Panc1 (cell line): Measurements from ENCODE around the gene ZSCAN22. TPM values are rescaled to one million over a fixed set of nuclear protein-coding genes. Genes with fewer than 3 reads are reported as not detected.

Experiments
- ATAC-seq: fragments of 200-7000 bp; cut with Tn5 transposase; 2 replicates; pipeline ENCODE4 v1.9.1; 2020; ENCODE audit warnings: mild to moderate bottlenecking, moderate library complexity
- BruUV-seq: library from RNA; stranded (reverse); fragments of 400-500 nt; replicated peaks from 2 replicates; lab custom pipeline; 2021; lab: Mats Ljungman, UMichigan
- CTCF ChIA-PET: fragments of 300-600 bp; sonication (Branson Sonifier 250); formaldehyde crosslinking; loops from one replicate; lab custom pipeline; 2022; ENCODE audit warnings: antibody characterized with exemption; lab: Charles Lee
- POLR2A ChIA-PET: fragments of 300-600 bp; sonication (Branson Sonifier 250); formaldehyde crosslinking; loops from one replicate; lab custom pipeline; 2022; ENCODE audit warnings: antibody characterized with exemption; lab: Charles Lee
- DNase-seq: peaks from one replicate; pipeline ENCODE4 v3.0.0-alpha.2; 2010; ENCODE audit warnings: low read depth, low spot score
- H3K27ac ChIP-seq: 2 replicates; pipeline ENCODE4 v1.5.1; 2011; ENCODE audit warnings: mild to moderate bottlenecking, low read length, inconsistent platforms
- H3K27me3 ChIP-seq: fragments of 200-500 bp; sonication (Bioruptor generic); 2 replicates; pipeline ENCODE4 v1.6.0; 2014; ENCODE audit warnings: low read length, inconsistent platforms; ENCODE audit not compliant: control insufficient read depth, insufficient read depth
- H3K36me3 ChIP-seq: fragments of 200-500 bp; sonication (Bioruptor generic); 2 replicates; pipeline ENCODE4 v1.5.1; 2014; ENCODE audit warnings: inconsistent platforms, mild to moderate bottlenecking, low read length, moderate library complexity; ENCODE audit not compliant: control insufficient read depth, insufficient read depth
- H3K4me1 ChIP-seq: 2 replicates; pipeline ENCODE4 v1.5.1; 2011; ENCODE audit warnings: inconsistent platforms, mild to moderate bottlenecking, low read length, moderate library complexity; ENCODE audit not compliant: control insufficient read depth, insufficient read depth
- H3K4me3 ChIP-seq, 2 experiments: 2 replicates each; pipeline ENCODE4 v1.5.1; 2011 to 2012; ENCODE audit warnings: low read depth in 2 of 2, low read length in 2 of 2, mild to moderate bottlenecking in 2 of 2, inconsistent platforms in 1 of 2, moderate library complexity in 1 of 2
- H3K9me3 ChIP-seq: fragments of 200-500 bp; sonication (Bioruptor generic); 2 replicates; pipeline ENCODE4 v1.5.1; 2014; ENCODE audit warnings: low read depth, mild to moderate bottlenecking, inconsistent platforms, low read length, moderate library complexity; ENCODE audit not compliant: control insufficient read depth, insufficient read depth
- CTCF ChIP-seq: fragments of 450-650 bp; IDR thresholded peaks from 2 replicates; pipeline ENCODE4 v1.5.1; 2017; ENCODE audit warnings: mild to moderate bottlenecking
- POLR2AphosphoS5 ChIP-seq: IDR thresholded peaks from 2 replicates; pipeline ENCODE4 v1.6.1; 2012; ENCODE audit warnings: mild to moderate bottlenecking, low read depth, low read length, moderate library complexity
- SIN3A ChIP-seq: IDR thresholded peaks from 2 replicates; pipeline ENCODE4 v1.6.1; 2012; ENCODE audit warnings: low read depth, mild to moderate bottlenecking, low read length, moderate library complexity, borderline replicate concordance; ENCODE audit not compliant: insufficient read depth
- TCF7L2 ChIP-seq: IDR thresholded peaks from 2 replicates; pipeline ENCODE4 v1.6.1; 2011; ENCODE audit warnings: mild to moderate bottlenecking, low read depth, low read length, inconsistent platforms
- in situ Hi-C: cut with HindIII; loops from 2 replicates; pipeline ENCODE4 v1.10.0; 2016; ENCODE audit warnings: low sequenced_read_pairs, low pct_unique_long_range_greater_than_20kb
- intact Hi-C: fragments of 100-400 bp; cut with micrococcal nuclease; formaldehyde crosslinking; loops from one replicate; pipeline ENCODE4 v1.10.0; 2022; ENCODE audit not compliant: unreplicated experiment
- total RNA-seq: library from RNA; stranded (reverse); gene quantifications from one replicate; pipeline ENCODE4 v1.2.1, GENCODE V29; 2021; ENCODE audit not compliant: unreplicated experiment
- TF ChIP-seq, protein P1 (sequence below), 2 experiments: IDR thresholded peaks; 2 replicates each; pipeline ENCODE4 v1.6.1; 2011 to 2012; ENCODE audit warnings: low read depth in 2 of 2, control low read depth in 1 of 2, low read length in 1 of 2, mild to moderate bottlenecking in 1 of 2, moderate library complexity in 1 of 2; ENCODE audit not compliant: insufficient read depth in 1 of 2

Gene ZSCAN22
- total RNA-seq, 1 experiment from 2014 or later: 6.6 TPM

DNA sequence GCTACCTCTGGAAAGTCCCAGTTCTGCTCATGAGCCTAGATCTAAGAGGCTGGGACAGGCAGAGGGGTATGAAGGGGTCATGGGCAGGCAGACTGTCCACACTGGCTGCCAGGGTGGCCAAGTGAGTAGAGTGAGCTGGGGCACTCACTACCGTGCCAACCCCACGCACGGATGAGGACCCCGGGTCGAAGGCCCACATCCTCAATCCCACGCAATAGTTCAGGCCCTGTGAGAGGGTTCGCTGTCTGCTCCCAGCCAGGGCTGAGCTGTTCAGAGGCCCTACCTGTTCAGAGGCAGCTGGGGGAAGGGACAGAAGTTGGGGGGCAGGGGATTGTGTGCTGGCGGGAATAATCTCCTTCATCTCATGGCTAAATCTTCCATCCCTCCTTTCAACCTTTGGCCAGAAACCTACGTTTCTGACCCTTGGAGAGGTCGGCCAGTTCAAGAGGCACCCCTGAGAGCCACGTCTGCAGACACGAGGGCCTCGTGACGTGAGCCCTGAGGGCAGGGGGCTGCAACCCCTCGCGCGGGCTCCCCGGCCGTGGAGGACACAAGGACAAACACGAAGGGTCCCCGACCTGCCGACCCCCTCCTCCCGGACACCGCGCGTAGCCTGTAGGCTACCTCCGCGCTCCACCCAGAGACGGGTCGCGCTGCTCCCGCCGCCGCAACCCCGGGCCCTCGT is 59.2 kb downstream of the ZSCAN22 start:
- no peaks in the 10 kb centered on the region for H3K9me3 ChIP-seq
- no TSS peak for BruUV-seq
- ATAC-seq (peak; percentile 16), DNase-seq (no peak)
- POLR2A ChIA-PET: interaction anchor here (1.6 kb wide), 1 partner anchor 22 kb away, joined by 6 read pairs; no protein-coding TSS in a partner anchor
- H3K4me3 ChIP-seq: peak overlapping the region; percentile 97 to 98
- H3K27ac ChIP-seq: peak overlapping the region; percentile 99
- peaks cover 25% of the 10 kb centered on the region for H3K36me3 ChIP-seq
- H3K4me1 ChIP-seq: peaks cover 39% of the 10 kb centered on the region
- H3K27me3 ChIP-seq: no peaks in the 10 kb centered on the region
- TF ChIP-seq TCF7L2: no peak
- no peak for TF ChIP-seq POLR2AphosphoS5
- TF ChIP-seq, protein P1, sequence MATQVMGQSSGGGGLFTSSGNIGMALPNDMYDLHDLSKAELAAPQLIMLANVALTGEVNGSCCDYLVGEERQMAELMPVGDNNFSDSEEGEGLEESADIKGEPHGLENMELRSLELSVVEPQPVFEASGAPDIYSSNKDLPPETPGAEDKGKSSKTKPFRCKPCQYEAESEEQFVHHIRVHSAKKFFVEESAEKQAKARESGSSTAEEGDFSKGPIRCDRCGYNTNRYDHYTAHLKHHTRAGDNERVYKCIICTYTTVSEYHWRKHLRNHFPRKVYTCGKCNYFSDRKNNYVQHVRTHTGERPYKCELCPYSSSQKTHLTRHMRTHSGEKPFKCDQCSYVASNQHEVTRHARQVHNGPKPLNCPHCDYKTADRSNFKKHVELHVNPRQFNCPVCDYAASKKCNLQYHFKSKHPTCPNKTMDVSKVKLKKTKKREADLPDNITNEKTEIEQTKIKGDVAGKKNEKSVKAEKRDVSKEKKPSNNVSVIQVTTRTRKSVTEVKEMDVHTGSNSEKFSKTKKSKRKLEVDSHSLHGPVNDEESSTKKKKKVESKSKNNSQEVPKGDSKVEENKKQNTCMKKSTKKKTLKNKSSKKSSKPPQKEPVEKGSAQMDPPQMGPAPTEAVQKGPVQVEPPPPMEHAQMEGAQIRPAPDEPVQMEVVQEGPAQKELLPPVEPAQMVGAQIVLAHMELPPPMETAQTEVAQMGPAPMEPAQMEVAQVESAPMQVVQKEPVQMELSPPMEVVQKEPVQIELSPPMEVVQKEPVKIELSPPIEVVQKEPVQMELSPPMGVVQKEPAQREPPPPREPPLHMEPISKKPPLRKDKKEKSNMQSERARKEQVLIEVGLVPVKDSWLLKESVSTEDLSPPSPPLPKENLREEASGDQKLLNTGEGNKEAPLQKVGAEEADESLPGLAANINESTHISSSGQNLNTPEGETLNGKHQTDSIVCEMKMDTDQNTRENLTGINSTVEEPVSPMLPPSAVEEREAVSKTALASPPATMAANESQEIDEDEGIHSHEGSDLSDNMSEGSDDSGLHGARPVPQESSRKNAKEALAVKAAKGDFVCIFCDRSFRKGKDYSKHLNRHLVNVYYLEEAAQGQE (IDR thresholded peaks at IDR 0.05; ENCODE audit: insufficient read depth in 1 of 2, low read depth in 2 of 2, low read length in 1 of 2): no peak
- no peak for TF ChIP-seq CTCF
- no peak for TF ChIP-seq SIN3A
- intact Hi-C loops (loop anchor here (5.0 kb wide), 1 partner anchor 59 kb away; the partner anchor contains the start of gene ZSCAN22), in situ Hi-C loops (no loop called here)
- CTCF ChIA-PET: no interaction called here

DNA sequence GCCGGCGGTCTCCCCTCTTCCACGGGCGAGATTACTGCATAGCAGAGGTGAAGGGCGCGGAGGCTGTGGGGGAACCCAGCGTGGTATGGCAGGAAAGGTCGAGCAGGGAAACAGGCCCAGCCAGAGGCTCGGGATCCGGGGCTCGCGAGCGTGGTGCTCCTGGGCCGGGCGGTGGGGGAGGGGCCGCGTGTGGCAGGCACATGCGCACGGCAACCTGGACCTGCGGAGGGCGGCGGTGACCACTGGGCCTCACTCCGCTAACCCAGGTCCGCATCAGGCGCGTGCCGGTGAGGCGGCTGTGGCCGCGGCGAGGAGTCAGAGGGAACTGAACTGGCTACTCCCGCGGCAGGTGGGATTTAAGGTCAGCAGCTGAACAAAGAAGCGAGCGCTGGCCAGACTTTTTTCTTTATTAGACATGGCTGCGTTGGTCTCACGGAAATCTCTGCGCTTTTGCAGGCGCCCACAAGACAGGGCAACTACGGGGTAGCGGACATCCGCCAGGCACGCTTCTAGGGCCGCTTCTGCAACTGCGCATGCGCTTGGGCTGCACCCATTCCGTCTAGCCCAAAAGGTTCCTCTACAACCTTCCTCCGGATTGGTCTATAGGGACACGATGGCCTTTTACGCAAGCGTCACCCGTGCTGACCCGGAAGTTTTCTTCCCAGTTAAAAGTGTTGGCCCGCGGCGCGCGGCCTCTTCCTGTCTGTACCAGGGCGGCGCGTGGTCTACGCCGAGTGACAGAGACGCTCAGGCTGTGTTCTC is 60.0 kb downstream of the ZSCAN22 start, which contains the start of gene RPS5:
TSS of gene RPS5 (plus strand) at position 694 of the 762 bp plus-strand sequence. CDS start 869 bp downstream, outside the sequence.
- DNase-seq (peak; percentile 95), ATAC-seq (peak; percentile 94)
- in situ Hi-C loops (no loop called here), intact Hi-C loops (loop anchor here (5.0 kb wide), 1 partner anchor 59 kb away; the partner anchor contains the start of gene ZSCAN22)
- Histone ChIP-seq H3K27me3 (no peaks in the 10 kb centered on the region), H3K27ac (peak within 1 kb of the TSS; percentile 99), H3K36me3 (peaks cover 25% of the 10 kb centered on the region), H3K4me3 (peak within 1 kb of the TSS; percentile 97 to 98), H3K9me3 (no peaks in the 10 kb centered on the region), H3K4me1 (peaks cover 39% of the 10 kb centered on the region)
- CTCF ChIA-PET: no interaction called here
- no peak for TF ChIP-seq CTCF
- TF ChIP-seq, protein P1 (IDR thresholded peaks at IDR 0.05; ENCODE audit: insufficient read depth in 1 of 2, low read depth in 2 of 2, low read length in 1 of 2): 0 out of 4 replicates have a peak, but pooled peaks of 1 of the 2 experiments have one; percentile 61
- TF ChIP-seq TCF7L2: peak; percentile 81
- peak; percentile 99 for TF ChIP-seq POLR2AphosphoS5
- TF ChIP-seq SIN3A: peak; percentile 89
- BruUV-seq: TSS peak; percentile 94
- POLR2A ChIA-PET: interaction anchor here (1.6 kb wide), 1 partner anchor 23 kb away, joined by 6 read pairs; no protein-coding TSS in a partner anchor
